GM13977 (cell line): Measurements from ENCODE around the gene ST3GAL2.

Source experiments
- DNase-seq: peaks from one replicate; pipeline ENCODE4 v3.0.0; 2012; ENCODE audit warnings: low spot score
- CTCF ChIP-seq: IDR thresholded peaks from 2 replicates; pipeline ENCODE4 v1.5.1; 2012; ENCODE audit warnings: mild to moderate bottlenecking, control low read depth; ENCODE audit not compliant: insufficient read depth; ENCODE audit errors: extremely low read depth, missing control alignments
- in situ Hi-C: fragments of 300-500 bp; cut with MboI; formaldehyde crosslinking; loops from one replicate; pipeline ENCODE4 v1.12.0; 2022; ENCODE audit warnings: low sequenced_read_pairs, low pct_unique_long_range_greater_than_20kb, mixed read lengths, inconsistent platforms; ENCODE audit not compliant: unreplicated experiment

The ST3GAL2 gene

GRCh38 chr16:70474320-70475053, 35.6 kb upstream of the ST3GAL2 start:
- in situ Hi-C loops = no loop called here
- no peak for DNase-seq
- no peak for TF ChIP-seq CTCF

- DNase-seq = no peak
- peak; percentile 28 for TF ChIP-seq CTCF
- in situ Hi-C loops = no loop called here
These were observed 34.8 kb upstream of the ST3GAL2 start for GRCh38 chr16:70473446-70474319.

GRCh38 chr16:70472786-70473433, 34.0 kb upstream of the ST3GAL2 start:
- DNase-seq = no peak
- in situ Hi-C loops = no loop called here
- TF ChIP-seq CTCF = no peak

GRCh38 chr16:70470927-70471341, 32.0 kb upstream of the ST3GAL2 start:
- no peak for DNase-seq
- peak; percentile 31 for TF ChIP-seq CTCF
- in situ Hi-C loops = no loop called here

- DNase-seq = no peak
- in situ Hi-C loops = no loop called here
- TF ChIP-seq CTCF = no peak
These were observed 31.4 kb upstream of the ST3GAL2 start for GRCh38 chr16:70470141-70470926.
